GM18868 (cell line): Measurements from ENCODE around the gene CAMK1D.

Experiments
- ATAC-seq: cut with Tn5 transposase; IDR thresholded peaks from one replicate; pipeline ENCODE4 v1.9.1; 2021; ENCODE audit warnings: mild to moderate bottlenecking, moderate library complexity; ENCODE audit not compliant: unreplicated experiment

The CAMK1D gene

DNA sequence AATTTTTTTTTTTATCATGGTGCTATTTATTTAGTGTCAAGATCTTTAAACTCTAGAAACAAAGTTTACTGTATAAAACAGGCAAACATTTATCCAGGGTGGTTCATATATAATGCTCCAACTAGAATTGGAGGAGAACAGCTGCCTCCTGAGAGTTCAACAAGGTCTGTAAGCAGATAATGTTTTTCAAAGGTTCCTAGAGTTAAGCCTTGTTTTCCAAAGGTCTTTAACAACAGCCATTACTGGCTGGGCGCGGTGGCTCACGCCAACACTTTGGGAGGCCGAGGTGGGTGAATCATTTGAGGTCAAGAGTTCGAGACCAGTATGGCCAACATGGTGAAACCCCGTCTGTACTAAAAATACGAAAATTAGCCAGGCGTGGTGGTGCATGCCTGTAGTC lies 335.4 kb downstream of the CAMK1D start:
- ATAC-seq: no peak

DNA sequence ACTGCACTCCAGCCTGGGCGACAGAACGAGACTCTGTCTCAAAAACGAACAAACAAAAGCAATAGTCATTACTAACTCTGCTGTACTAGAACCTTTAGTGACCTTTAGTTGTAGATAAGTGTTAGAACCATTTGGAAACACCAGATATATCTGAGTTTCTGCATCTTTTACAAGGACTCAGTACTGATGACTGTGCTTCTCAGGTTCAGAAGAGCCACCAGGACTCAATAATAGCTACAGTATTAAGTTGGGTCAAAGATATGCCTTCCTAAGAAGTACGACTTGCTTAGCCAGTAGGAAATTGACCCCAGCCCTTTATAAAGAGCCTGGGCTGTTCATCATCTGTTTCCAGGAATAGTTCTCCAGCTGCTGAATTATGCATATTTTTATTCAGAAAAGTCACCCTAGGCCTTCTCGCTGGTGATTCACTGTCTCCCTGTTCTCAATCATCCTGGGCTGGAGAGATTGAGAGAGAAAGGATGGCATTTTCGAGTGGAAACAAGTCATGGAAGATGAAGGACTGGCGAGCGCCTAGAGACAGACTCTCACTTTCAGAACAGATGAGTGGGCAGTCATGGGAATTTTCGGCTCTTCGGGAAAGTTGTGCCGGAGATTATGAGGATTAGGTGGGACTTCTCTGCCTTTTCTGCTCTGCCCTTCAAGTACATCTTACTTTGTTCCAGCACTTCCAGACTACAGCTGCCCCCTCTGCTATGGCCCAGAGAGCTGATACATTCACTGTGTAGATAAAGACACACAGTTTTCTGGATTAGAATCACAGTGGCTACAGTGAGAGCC lies 336.1 kb downstream of the CAMK1D start:
- ATAC-seq: no peak

DNA sequence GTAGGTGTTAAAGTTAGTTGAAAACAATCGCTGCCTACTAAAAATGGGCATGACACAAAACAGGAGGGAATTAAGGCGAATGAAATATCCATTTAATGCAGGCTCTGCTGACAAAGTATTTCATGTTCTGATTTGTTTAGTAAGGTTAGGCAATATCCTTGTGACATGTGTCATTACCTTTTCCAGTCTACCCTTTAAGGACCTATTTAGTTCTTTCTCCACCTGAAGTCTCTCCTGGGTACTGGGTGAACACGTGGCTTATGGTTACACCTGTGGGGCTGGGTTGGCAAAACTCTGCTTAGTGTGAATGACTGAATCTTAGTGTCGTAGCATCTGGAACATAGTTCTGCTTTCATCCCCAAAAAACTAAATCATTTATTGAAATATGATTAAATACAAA lies 338.6 kb downstream of the CAMK1D start:
- no peak for ATAC-seq

DNA sequence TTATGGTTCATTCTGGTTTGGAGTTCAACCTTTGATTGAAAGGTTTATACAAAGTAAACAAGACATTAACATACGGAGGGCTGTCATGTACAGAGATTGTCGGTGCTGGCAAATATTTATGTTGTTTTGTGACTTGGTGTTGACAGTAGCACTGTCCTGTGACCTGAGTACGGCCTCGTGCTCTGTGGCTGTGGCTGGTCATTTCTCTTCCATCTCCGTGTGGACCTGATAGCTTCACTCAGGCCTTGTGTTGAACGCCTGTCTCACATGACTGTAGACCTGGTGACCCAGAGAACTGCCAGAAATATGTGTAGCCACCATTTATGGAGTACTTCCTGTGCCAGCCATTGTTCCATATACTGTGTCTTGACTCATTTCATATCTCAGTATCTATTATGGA lies 340.5 kb downstream of the CAMK1D start:
- ATAC-seq: no peak

DNA sequence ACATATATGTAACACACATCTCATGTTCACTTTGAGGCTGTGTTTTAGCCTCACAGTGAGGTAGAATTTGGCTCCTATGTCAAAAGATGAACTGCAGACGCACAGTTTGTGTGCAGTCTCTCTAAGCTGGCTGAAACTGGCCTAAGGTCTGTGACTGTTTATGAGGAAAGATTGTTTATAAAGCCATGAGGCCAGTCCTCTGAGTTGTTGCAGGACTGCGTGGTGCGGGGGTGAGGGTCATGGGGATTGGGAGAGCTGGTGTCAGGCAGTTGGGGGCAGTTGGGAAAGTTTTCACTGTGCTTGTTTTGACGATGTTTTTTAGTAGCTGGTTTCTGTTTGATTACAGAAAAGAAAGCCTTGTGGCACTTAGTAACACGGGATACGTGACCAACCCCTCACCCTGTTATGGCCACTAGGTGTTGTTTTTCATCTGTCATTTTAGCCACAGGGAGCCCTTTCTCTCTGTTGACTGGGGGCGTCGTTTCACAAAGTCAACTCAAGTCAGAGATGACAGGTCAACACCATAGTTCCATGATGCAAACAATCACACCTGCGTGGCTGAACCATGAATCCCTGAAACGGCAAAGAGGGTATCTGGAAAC lies 341.3 kb downstream of the CAMK1D start:
- no peak for ATAC-seq

DNA sequence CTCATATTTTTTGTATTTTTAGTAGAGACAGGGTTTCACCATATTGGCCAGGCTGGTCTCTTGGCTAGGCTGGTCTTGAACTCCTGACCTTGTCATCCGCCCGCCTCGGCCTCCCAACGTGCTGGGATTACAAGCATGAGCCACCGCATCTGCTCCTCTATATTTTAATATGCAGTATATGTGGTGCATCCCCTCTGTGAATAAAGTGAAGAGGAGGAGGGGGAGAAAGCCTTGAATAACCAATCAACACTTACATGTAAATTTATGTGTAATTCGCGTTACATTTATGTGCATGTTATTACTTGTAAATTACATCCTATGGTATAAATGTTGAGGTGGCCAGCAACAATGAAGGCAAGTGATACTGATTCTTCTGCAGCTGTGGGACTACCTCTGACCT lies 342.2 kb downstream of the CAMK1D start:
- ATAC-seq: no peak

DNA sequence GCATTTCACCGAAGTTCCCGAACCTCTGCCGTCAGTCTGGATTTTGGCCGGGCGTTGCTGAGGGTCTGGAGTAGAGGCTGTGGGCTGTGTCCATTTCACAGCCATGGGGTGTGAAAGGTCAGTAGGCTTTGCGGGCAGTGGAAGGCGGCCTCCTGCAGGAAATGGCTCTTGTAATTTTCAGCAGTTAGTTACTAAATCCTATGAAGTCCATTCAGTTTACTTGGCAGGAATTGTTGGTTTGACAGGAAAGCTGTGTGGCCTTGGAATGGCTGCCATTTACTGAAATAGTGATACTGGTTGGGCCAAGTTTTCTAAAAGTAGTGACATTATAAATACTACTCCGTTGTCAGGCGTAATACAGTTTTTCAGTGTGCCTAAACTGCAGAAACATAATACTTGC lies 348.4 kb downstream of the CAMK1D start:
- no peak for ATAC-seq

DNA sequence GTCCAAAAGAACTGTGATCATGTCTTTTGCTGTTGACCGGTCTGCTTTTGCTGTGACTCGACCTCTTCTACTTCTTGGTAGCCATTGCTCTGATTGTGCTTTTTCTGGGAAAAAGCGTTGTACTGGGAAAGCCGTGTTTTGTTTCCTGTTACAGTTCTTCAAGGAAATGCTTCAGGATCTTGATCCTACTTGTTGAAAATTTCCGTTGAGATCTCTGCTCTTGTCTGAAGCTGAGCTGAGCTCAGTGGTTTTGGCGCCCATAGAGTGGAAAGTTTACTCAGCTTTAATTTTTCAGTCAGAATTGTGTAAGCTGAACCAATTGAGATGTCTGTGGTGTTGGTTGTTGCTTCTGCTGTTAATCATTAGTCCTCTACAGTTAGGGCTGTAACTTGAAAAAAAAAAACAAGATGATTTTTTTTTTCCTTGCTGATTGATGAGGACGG lies 349.9 kb downstream of the CAMK1D start:
- no peak for ATAC-seq

DNA sequence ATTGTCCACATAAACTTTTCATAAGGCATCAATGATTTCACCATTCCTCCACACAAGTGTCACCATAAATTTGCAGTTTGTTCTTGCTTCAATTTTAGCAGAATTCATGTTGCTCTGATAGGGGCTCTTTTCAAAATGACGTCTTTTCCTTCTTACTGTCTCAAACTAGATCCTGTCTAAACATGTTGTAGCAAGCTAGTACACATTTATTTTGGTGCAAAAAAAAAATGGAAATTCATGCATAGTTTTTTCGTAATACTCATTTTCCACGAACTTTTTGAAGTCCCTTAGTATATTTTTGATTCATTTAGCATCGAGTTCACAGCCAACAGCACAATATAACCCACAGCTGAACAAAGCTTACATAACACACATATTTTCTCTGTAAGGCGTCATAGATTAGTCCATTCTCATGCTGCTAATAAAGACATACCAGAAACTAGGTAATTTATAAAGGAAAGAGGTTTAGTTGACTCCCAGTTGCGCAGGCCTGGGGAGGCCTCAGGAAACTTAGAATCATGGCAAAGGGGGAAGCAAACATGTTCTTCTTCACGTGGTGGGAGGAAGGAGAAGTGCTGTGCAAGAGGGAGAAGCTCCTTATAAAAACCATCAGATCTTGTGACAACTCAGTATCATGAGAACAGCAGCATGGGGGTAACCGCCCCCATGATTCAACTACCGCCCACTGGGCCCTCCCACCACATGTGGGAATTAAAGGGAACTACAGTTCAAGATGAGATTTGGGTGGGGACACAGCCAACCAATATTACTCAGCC lies 350.6 kb downstream of the CAMK1D start:
- no peak for ATAC-seq

DNA sequence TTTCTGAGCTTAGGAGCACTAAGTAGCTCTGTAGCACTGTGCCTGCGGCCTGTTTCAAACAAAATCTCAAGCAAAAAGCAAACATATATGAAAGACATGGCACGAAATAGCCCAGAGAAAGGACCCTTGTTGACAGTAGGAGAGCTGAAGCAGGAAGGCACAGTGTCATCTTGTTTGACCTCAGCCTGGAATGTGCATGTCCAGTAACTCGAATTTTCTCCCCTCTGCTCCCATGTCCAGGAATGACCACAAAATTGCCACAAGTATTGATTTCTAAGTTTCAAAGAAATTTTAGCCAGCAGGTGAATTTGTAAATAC lies 351.2 kb downstream of the CAMK1D start:
- no peak for ATAC-seq

DNA sequence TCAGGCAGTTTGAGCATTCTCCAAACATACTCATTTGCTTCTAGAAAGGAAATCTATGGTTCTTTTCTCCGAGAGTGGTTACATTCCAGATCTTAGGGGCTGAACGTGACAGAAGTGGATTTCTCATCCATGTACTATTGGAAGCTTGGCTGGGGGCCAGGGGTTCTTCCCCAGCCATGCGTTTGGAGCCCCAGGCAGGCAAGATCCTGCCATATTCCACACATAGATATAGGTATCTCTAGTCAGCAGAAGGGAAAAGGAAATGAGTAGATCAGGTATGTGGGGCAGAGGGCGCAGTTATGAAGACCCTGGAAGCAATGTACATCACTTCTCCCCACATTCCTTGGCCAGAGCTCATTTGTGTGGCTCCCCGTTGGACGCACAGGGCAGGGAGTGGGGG lies 352.3 kb downstream of the CAMK1D start:
- no peak for ATAC-seq

DNA sequence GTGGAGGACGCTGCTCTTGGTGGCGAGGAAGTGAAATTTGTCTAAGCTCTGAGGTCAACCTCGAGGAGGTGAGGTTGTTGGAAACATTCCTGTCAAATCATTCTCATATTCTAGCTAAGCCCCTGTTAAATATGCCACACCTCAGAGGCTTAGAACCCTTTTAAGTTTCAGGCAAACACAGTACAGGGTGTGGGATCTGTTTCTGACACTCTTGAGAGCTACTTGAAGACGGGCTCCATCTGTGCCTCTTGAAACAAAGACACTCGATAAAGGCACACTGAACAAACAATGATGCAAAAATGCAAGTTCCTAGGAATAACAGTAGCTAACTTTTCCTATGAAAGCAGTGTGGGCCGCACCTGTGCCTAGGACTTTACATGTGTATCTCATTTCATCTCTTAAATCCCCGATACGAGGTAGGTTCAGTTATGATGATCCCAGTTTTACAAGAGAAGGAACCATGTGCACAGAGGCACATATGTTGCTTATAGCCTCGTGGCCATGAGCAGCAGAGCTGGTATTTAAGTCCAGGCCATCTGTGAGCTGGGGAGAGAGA lies 352.9 kb downstream of the CAMK1D start:
- no peak for ATAC-seq

DNA sequence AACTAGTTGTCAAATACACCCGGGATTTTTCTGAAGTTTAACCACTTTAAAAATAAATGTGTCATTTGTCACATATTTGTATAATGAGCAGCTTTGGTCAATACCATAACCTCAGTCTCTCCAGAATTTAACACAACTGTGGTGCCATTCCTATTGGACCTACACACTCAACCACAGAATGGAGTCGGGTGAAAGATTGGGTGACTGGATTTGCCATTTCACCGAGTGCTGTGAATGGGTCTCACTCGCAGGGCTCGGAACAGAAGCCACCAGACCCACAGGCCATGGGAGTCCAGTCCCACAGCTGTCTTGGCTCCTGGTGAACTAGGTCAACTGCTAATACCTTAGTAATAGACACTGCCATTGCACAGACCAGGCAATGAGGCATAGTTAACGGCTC lies 353.8 kb downstream of the CAMK1D start:
- ATAC-seq: no peak

DNA sequence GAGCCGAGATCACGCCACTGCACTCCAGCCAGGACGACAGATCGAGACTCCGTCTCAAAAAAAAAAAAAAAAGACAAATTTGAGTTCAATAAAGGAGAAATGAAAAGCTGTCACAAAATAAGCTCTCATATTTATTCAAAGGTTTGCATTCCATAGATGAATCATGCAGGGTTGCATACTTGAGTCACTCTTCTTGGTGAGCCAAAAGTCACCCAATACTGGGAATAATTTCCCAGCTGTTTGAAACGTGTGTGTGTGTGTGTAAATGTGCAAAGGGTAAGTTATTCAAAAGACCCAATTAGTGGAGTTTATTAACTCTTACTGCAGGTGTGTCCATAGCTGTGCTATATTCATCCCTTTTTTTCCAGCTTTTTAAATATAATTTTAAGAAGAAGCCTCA lies 354.5 kb downstream of the CAMK1D start:
- ATAC-seq: no peak

DNA sequence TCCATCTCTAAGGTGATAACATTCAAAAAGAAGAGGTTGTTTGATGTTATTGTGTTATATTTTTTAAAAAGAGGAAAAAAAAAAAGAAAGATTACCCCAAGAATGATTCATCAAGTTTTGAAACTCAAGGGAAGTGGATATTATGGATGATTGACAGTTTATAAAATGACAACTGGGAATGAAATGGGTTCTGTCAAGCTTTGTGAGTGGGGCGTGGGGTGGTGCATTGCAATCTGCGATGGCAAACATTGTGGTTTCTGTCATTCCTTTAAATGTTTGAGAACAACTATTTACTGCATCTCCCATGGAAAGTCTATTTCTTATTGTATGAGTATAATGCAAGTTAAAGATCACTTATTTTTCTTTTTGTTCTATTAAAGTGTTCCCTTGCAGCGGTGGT lies 355.1 kb downstream of the CAMK1D start:
- ATAC-seq: no peak

DNA sequence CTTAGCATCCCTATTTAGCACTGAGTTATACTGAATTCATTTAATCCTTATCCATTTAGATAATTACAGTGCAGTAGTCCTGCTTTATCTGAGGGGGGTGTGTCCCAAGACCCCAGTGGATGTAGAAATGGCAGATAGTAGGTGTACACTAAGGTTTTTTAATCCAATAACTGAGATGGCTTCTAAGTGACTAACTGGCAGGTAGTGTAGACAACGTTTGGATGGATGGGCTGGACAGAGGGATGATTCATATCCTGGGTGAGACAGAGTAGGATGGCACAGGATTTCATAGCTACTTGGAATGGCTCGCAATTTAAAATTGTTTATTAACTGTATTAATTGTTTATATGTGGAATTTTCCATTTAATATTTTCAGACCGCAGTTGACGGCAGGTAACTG lies 356.6 kb downstream of the CAMK1D start:
- ATAC-seq: no peak

DNA sequence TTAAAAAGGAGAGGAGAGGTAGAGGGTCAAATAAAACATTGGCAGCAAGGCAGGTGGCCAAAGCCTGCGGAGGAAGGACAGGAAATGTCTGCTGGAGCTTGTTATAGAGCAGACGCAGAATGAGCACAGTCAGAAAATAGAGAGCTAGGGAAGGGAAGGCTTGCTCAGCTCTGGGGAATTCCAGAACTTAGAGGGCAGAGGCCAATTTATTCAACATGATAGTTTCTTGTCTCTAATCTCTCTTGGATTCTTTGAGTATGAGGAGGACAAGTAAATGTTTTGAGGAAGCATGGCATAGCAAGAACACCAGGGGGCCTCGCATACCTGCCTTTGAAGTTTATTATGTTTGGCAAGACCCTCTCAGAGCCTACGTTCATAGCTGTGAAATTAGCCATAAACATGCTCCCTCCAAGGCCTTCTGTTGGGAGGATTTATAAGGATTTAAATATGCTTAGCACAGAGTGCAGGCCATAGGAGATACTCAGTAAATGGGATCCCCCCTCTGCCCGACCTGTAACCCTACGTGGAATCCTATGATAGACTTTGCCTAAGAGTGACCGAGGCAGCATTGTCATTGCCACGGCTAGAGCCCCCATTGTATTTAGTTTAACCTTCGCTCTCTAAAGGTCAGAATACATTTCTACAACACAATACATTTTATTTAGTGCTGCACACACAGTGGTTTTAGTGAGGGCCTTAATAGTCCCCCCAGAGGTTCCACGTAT lies 358.3 kb downstream of the CAMK1D start:
- ATAC-seq: no peak

DNA sequence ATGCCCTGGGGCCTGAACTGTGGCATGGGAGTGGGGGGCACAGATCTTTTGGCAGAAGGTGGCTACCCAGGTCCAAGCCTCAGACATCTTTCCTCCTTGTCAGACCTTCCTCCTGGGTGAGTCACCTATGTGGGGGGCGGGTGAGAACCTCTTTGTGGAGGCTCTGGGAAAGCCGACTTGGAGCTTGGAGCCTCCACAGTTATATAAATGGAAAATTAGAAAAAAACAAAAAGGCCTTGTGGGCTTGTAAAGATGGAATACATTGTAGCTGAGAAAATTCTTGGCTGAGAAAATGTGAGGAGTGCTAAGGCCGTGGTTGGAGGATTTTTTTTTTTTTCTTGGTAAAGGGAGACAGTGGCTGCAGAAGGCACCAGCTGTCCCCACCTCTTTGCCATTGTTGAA lies 359.7 kb downstream of the CAMK1D start:
- no peak for ATAC-seq

DNA sequence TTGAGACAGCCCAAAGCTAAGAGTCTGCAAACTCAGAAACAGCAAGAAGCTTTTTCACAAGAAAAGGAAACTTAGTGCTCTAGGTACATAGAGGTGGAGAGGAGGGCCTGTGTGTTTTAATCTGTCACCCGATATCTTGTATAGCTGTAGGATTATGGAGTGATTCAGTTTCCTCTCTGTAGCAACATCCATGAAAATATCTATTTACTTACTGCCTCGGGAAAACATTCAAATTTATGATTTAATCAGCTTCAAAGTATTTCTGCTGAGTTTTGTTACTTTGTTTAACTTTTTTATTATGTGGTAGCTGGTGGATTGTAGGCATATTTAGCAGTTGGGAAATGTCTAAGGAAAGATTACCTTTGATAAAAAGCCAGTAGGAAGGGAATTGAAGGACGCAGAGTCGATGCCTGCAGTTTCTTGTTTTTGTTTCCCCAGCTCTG lies 360.2 kb downstream of the CAMK1D start:
- ATAC-seq: no peak

DNA sequence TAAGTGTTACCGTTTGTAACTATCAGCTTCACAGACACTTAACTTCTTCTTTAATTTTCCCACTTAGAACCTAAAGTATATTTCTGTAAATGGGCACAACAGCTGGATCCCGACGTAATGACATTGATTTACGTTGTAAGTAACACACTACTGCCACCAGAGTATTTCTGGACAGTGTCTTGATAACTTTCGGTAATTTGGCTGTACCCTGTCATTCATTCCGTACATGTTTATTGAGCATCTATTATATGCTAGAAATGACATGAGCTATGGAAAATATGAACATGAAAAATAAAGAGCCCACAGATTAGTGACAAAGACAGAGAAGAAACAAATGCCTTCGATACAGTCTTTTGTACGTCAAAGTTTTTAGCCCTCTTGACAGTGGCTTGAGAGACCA lies 360.8 kb downstream of the CAMK1D start:
- no peak for ATAC-seq
